Endothelial cell of umbilical vein (primary cell): ENCODE data around the gene MYT1. TPM values are rescaled to one million over a fixed set of nuclear protein-coding genes. Genes with fewer than 3 reads are reported as not detected.

Experiments used
- BruUV-seq: library from RNA; stranded (reverse); fragments of 400-500 nt; replicated peaks from 2 replicates; lab custom pipeline; 2021; lab: Mats Ljungman, UMichigan
- CTCF ChIA-PET: fragments of 300-600, 350-600 bp; sonication (Branson Sonifier 250); formaldehyde crosslinking; loops from one replicate; lab custom pipeline; 2021; ENCODE audit warnings: antibody characterized with exemption, inconsistent platforms; lab: Charles Lee
- POLR2A ChIA-PET: fragments of 300-600, 350-600 bp; sonication (Branson Sonifier 250); formaldehyde crosslinking; loops from one replicate; lab custom pipeline; 2021; ENCODE audit warnings: antibody characterized with exemption, inconsistent platforms; lab: Charles Lee
- DNase-seq: peaks from one replicate; pipeline ENCODE4 v3.0.0-alpha.2; 2011; ENCODE audit warnings: low read depth, low spot score
- FAIRE-seq: peaks from 2 replicates; lab custom pipeline; 2011; peaks lifted over from hg19 to GRCh38; lab: Jason Lieb, UNC
- H2AFZ ChIP-seq: 2 replicates; pipeline ENCODE4 v1.6.0; 2012; ENCODE audit warnings: low read depth, low read length, control low read depth, inconsistent platforms
- H3K27ac ChIP-seq: 2 replicates; pipeline ENCODE4 v1.5.1; 2011; ENCODE audit warnings: low read depth, mild to moderate bottlenecking, control low read depth, low read length, moderate library complexity; ENCODE audit not compliant: insufficient read depth
- H3K27me3 ChIP-seq, 2 experiments: 2 replicates each; pipeline versions ENCODE4 v1.6.0 to v1.6.1; 2011; ENCODE audit warnings: low read length in 2 of 2, mixed read lengths in 1 of 2; ENCODE audit not compliant: control insufficient read depth in 2 of 2, insufficient read depth in 2 of 2
- H3K36me3 ChIP-seq, 2 experiments: 2 replicates in 1 of 2; 3 replicates in 1 of 2; pipeline ENCODE4 v1.5.1; 2011; ENCODE audit warnings: low read length in 2 of 2, mild to moderate bottlenecking in 1 of 2, moderate library complexity in 1 of 2; ENCODE audit not compliant: control insufficient read depth in 2 of 2, insufficient read depth in 2 of 2; ENCODE audit errors: extremely low read depth in 1 of 2
- H3K4me1 ChIP-seq: 3 replicates; pipeline ENCODE4 v1.5.1; 2011; ENCODE audit warnings: mild to moderate bottlenecking, low read length; ENCODE audit not compliant: control insufficient read depth, insufficient read depth; ENCODE audit errors: extremely low read depth
- H3K4me2 ChIP-seq: 2 replicates; pipeline ENCODE4 v1.6.1; 2011; ENCODE audit warnings: low read length, control low read depth, mixed read lengths; ENCODE audit not compliant: insufficient read depth
- H3K4me3 ChIP-seq, 3 experiments: fragments of 200-600 bp in 1 of 3; sonication (generic), shearing (Covaris generic) in 1 of 3; replicated peaks in 1 of 3; 2 replicates each; pipeline ENCODE4 v1.5.1; 2011 to 2016; ENCODE audit warnings: control low read depth in 3 of 3, low read length in 3 of 3, mild to moderate bottlenecking in 2 of 3, inconsistent platforms in 1 of 3, low read depth in 1 of 3, moderate library complexity in 1 of 3; ENCODE audit not compliant: insufficient read depth in 1 of 3
- H3K79me2 ChIP-seq: 2 replicates; pipeline ENCODE4 v1.6.0; 2012; ENCODE audit warnings: low read length, inconsistent platforms; ENCODE audit not compliant: control insufficient read depth, insufficient read depth
- H3K9ac ChIP-seq: replicated peaks from 2 replicates; pipeline ENCODE3; 2011; ENCODE audit warnings: low read length, control low read depth; ENCODE audit not compliant: insufficient read depth; ENCODE audit errors: extremely low read depth
- H3K9me1 ChIP-seq: replicated peaks from 3 replicates; pipeline ENCODE4 v1.6.0; 2011; ENCODE audit warnings: mild to moderate bottlenecking, low read length; ENCODE audit not compliant: control insufficient read depth, insufficient read depth; ENCODE audit errors: extremely low read depth
- H3K9me3 ChIP-seq: replicated peaks from 2 replicates; pipeline ENCODE4 v1.5.1; 2012; ENCODE audit warnings: low read length, inconsistent platforms; ENCODE audit not compliant: control insufficient read depth, insufficient read depth
- H4K20me1 ChIP-seq: replicated peaks from 2 replicates; pipeline ENCODE3; 2011; ENCODE audit warnings: mild to moderate bottlenecking, low read length; ENCODE audit not compliant: control insufficient read depth, insufficient read depth; ENCODE audit errors: extremely low read depth
- EZH2 ChIP-seq: IDR thresholded peaks from 2 replicates; pipeline ENCODE4 v1.6.1; 2012; ENCODE audit warnings: borderline replicate concordance, low read depth, mild to moderate bottlenecking, moderate library complexity, low read length, inconsistent platforms; ENCODE audit not compliant: severe bottlenecking
- FOS ChIP-seq: IDR thresholded peaks from 2 replicates; pipeline ENCODE4 v1.6.1; 2011; ENCODE audit warnings: mild to moderate bottlenecking, low read length, moderate library complexity, borderline replicate concordance; ENCODE audit not compliant: insufficient read depth
- GATA2 ChIP-seq: IDR thresholded peaks from 2 replicates; pipeline ENCODE4 v1.7.0; 2011; ENCODE audit warnings: low read depth, mild to moderate bottlenecking, moderate library complexity, mixed read lengths, low read length; ENCODE audit not compliant: insufficient read length, insufficient read depth
- JUN ChIP-seq: IDR thresholded peaks from 2 replicates; pipeline ENCODE4 v1.6.1; 2011; ENCODE audit warnings: borderline replicate concordance, low read depth; ENCODE audit not compliant: insufficient read length, insufficient read depth
- MYC ChIP-seq: IDR thresholded peaks from one replicate; pipeline ENCODE4 v1.6.1; 2011; ENCODE audit warnings: mild to moderate bottlenecking, low read depth, low read length
- POLR2A ChIP-seq: IDR thresholded peaks from 2 replicates; pipeline ENCODE4 v1.6.1; 2012; ENCODE audit warnings: low read depth, mild to moderate bottlenecking, control low read depth, low read length
- POLR2AphosphoS5 ChIP-seq: IDR thresholded peaks from 2 replicates; pipeline ENCODE4 v1.6.1; 2012; ENCODE audit warnings: low read depth, mild to moderate bottlenecking, control low read depth, low read length, moderate library complexity; ENCODE audit not compliant: insufficient read depth
- dilution Hi-C: fragments of 300-500 bp; cut with MboI; formaldehyde crosslinking; loops from one replicate; pipeline ENCODE4 v1.15.0; 2019; ENCODE audit warnings: low sequenced_read_pairs; ENCODE audit not compliant: extremely low pct_ligation_motif_present
- intact Hi-C: fragments of 100-400 bp; cut with micrococcal nuclease; formaldehyde crosslinking; loops from one replicate; pipeline ENCODE4 v1.10.0; 2022
- polyA plus RNA-seq, 4 experiments: library from polyadenylated mRNA; depleted of rRNA in 3 of 4; stranded (reverse) in 3 of 4; unstranded in 1 of 4; fragments of >200 nt; gene quantifications; 2 replicates each; pipeline versions ENCODE4 v1.2.1 to v1.2.3, GENCODE V29; 2011 to 2012; ENCODE audit warnings: missing spikeins in 1 of 4
- total RNA-seq: library from RNA; stranded (reverse); gene quantifications from 2 replicates; pipeline ENCODE4 v1.2.3, GENCODE V29; 2021
- TF ChIP-seq, protein P1 (sequence below), 2 donors: IDR thresholded peaks; 1 replicate in 1 of 2; 2 replicates in 1 of 2; pipeline ENCODE4 v1.5.1; 2011; ENCODE audit warnings: low read length in 2 of 2, mild to moderate bottlenecking in 2 of 2, moderate library complexity in 2 of 2, control low read depth in 1 of 2, inconsistent platforms in 1 of 2, low read depth in 1 of 2; ENCODE audit not compliant: insufficient read depth in 1 of 2; ENCODE audit errors: extremely low read depth in 1 of 2
- TF ChIP-seq, protein P2 (sequence below): IDR thresholded peaks from 2 replicates; pipeline ENCODE4 v1.6.1; 2011; ENCODE audit not compliant: insufficient read depth, insufficient read length

The MYT1 gene
- total and polyA plus RNA-seq, 2 donors (not counting 3 experiments of a cell fraction or from before 2014, with no cell fraction given): not detected

DNA sequence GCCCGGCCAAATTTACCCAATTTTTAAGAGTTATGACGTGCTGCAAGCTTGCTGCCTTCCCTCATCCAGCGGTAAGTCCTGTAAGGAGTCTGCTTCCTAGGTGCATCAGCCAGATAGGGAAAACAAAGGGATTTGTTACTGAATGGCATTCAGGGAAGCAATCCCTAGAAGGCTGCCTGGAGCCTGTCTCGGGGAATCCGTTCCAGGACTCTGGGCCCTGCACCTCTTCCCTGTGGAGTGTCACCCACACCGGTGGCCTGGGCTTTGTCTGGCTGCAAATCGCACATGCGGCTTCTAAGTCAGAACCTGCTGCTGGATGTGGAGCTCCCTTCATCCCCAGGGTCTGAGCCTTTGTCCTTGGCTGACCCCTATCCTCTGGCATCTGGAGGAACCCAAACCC is 7.0 kb downstream of the MYT1 start:
- Histone ChIP-seq H3K79me2 (no peaks in the 10 kb centered on the region), H2AFZ (no peak overlapping the region), H3K36me3 (no peaks in the 10 kb centered on the region), H3K9me1 (no peaks in the 10 kb centered on the region), H3K9me3 (no peaks in the 10 kb centered on the region), H3K4me3 (no peak overlapping the region), H3K27me3 (no peaks in the 10 kb centered on the region), H3K4me2 (no peak overlapping the region), H4K20me1 (no peaks in the 10 kb centered on the region), H3K4me1 (no peaks in the 10 kb centered on the region), H3K27ac (no peak overlapping the region), H3K9ac (no peak overlapping the region)
- DNase-seq (no peak), FAIRE-seq (no peak)
- intact Hi-C loops (no loop called here), dilution Hi-C loops (no loop called here)
- BruUV-seq: no TSS peak
- ChIA-PET CTCF (no interaction called here), POLR2A (no interaction called here)
- no peak for TF ChIP-seq MYC

DNA sequence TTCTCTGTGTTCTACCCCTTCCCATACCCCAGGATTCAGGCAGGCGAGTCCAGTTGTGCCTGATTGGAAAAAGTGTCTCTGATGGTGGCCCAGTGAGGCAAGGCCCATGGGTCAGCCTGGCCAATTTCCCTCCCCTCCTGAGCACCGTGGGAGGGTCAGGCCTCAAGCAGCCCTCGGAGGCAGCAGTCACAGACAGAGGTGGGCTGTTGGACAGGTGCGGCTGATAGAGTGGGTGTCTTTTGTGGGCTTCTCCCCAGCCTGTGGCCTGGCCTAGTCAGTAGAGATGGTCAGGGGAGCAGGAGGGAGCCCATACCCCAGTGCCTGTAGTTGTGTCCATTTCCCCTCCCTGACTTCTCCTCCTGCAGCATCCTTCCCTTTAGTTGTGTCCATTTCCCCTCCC is 8.9 kb downstream of the MYT1 start:
- Histone ChIP-seq H3K4me1 (no peaks in the 10 kb centered on the region), H4K20me1 (no peaks in the 10 kb centered on the region), H3K9me3 (no peaks in the 10 kb centered on the region), H3K9me1 (no peaks in the 10 kb centered on the region), H3K4me2 (no peak overlapping the region), H3K9ac (no peak overlapping the region), H3K27ac (no peak overlapping the region), H3K36me3 (no peaks in the 10 kb centered on the region), H3K27me3 (peaks cover 2 to 4% of the 10 kb centered on the region in 2 experiments), H3K79me2 (no peaks in the 10 kb centered on the region), H3K4me3 (no peak overlapping the region), H2AFZ (no peak overlapping the region)
- DNase-seq: no peak
- CTCF ChIA-PET: no interaction called here
- POLR2A ChIA-PET: no interaction called here
- intact Hi-C loops: no loop called here
- FAIRE-seq: no peak
- TF ChIP-seq, protein P1, sequence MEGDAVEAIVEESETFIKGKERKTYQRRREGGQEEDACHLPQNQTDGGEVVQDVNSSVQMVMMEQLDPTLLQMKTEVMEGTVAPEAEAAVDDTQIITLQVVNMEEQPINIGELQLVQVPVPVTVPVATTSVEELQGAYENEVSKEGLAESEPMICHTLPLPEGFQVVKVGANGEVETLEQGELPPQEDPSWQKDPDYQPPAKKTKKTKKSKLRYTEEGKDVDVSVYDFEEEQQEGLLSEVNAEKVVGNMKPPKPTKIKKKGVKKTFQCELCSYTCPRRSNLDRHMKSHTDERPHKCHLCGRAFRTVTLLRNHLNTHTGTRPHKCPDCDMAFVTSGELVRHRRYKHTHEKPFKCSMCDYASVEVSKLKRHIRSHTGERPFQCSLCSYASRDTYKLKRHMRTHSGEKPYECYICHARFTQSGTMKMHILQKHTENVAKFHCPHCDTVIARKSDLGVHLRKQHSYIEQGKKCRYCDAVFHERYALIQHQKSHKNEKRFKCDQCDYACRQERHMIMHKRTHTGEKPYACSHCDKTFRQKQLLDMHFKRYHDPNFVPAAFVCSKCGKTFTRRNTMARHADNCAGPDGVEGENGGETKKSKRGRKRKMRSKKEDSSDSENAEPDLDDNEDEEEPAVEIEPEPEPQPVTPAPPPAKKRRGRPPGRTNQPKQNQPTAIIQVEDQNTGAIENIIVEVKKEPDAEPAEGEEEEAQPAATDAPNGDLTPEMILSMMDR (IDR thresholded peaks at IDR 0.05; ENCODE audit: extremely low read depth in 1 of 2, insufficient read depth in 1 of 2, low read depth in 1 of 2, low read length in 2 of 2): no peak
- TF ChIP-seq JUN: no peak
- TF ChIP-seq POLR2A: no peak
- no peak for TF ChIP-seq MYC
- TF ChIP-seq FOS: no peak
- TF ChIP-seq, protein P2, sequence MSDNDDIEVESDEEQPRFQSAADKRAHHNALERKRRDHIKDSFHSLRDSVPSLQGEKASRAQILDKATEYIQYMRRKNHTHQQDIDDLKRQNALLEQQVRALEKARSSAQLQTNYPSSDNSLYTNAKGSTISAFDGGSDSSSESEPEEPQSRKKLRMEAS: no peak
- TF ChIP-seq POLR2AphosphoS5: no peak
- TF ChIP-seq EZH2: no peak
- TF ChIP-seq GATA2: no peak
- BruUV-seq: no TSS peak
- dilution Hi-C loops: no loop called here
